Measurements from ENCODE around the gene NFIA.

Gene NFIA

DNA sequence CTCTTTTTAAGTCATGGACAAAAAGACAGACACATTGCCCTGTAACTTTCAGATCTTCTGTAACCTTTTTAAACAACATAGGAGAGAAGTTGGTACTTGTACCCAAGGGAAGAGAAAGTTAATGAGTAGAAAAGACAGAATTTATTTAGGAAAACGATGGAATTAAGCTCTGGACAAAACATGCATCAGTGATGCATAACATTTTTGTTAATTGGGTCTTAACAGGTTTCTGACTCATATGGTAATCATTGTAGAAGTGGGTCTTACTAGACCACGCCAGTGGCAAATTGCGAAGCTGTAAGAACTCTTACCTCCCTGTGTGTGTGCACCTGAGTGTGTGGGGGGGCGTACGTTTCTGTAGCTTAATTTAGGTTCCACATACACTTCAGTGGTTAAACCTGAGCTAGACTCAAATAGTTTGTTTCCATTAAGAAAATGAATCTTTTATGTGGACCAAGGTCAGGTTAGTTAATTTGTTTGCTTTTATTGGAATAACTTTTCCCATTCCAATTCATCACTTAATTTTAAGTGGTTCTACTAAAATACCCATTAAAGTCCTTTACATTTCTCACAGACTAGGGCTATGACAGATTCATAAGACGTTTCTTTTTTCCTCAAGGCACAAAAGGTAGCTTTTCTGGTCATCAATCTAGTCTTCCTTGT, 48.1 kb downstream of the NFIA start:
- no peak for DNase-seq (ENCODE audit: low spot score)

DNA sequence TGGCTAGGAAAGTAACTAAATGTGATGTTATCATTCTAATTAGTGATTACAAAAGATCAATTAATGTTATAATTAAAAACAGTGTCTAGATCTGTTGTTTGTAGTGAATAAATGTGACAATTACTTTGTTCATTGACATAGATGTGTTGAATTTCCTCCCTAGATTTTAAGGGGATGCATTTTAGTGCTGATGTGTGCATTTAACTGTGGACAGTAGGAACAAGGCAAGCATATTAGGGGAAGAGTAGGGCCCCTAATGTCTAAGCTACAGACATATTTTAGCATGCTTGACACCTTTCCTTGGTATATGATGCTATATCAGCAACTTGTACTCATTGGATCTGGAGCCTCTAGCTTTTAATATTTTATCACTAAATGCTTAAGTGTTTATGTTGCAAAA, 48.9 kb downstream of the NFIA start:
- DNase-seq (ENCODE audit: low spot score), result no peak

DNA sequence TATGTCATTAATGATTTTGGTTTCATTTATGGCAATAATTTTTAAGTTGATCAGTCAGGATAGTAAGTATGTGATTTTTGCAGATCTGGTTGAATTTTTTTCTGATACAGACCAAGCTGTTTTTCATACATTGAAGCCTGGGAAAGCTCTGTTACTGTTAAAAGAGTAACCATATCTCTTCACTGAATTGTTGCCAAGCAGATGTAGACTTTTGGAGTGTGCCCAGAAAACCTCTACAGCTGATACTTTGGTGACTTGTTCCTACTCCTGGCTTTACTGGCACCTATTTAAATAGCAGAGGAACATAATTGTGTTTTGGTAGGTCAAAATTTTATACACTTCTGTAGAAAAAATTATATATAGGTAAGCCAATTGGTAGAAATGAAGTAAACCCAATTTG, 49.4 kb downstream of the NFIA start:
- DNase-seq (ENCODE audit: low spot score), result no peak

DNA sequence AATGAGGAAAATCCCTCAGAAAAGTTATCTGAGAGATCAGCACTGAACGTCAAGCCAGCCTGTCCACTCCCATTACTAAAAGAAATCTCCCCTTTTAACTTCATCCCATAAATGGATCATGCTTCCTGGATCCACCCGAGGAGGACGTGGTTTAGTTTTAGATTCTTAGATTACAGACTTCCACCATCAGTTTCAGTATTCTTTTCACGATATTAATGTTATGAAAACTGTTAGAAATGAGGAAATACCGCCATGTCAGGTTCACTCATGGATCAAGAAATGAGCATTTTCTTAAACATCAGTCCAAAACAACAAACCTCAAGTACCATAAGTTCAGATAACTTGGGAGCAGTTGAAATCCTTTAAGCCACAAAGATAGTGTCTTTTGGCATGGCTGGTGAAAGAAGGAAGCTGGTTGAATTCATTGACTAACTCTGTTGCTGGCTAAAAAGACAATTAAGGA, 49.8 kb downstream of the NFIA start:
- no peak for DNase-seq (ENCODE audit: low spot score)

DNA sequence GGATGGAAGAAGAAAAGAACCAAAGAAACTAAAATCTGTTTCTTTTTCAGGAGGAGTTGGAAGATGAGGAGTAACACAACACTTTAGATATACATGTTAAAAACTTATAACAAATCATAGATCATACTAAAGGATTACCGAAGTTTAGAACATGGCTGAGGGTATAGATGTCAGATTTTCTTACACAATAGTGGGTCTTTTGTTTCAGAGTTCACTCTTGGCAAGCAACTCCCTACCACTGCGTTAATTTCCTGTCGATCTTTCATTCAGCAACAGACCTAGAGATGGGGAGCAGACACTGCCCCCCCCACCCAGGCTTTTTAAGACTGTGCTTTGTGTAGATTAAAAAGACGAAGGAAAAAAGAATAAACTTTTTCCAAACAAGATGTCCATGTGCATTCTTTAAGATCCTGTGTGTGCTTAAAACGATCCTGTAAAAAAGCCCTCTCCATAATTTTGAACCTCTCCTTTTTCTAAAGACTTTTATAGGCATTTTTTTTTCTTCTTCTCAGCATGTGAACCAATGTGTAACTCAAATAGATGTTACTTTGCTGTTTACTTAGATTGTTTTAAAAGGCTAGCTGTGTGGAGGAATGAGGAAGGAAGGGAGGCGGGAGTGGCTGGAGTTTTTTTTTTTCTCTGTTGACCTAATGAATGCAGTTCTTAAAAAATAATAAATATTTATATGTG, 50.4 kb downstream of the NFIA start:
- no peak for DNase-seq (ENCODE audit: low spot score)

DNA sequence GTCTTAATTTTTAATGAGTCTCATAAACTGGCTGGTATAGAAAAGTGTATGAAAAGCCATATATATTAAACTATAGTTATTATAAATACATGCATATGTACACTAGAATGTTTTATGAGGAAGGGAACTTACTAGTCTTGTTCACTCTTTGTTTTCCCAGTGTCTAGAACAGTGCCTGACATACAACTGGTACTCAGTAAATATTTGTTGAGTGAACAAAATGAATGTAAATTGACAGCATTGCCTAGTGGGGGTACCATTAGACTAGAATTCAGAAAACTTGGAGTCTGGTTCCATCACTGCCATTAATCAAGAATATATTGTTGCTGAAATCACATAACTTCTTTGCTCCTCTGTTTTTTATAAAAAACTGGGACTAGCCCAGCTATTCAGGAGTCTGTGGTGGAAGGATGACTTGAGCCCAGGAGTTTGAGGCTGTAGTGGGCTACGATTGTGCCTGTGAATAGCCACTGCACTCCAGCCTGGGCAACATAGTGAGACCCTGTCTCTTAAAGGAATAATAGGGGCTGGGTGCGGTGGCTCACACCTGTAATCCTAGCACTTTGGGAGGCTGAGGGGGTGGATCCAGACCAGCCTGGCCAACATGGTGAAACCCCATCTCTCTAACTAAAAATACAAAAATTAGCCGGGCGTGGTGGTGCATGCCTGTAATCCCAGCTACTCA, 51.1 kb downstream of the NFIA start:
- DNase-seq (ENCODE audit: low spot score), result no peak

DNA sequence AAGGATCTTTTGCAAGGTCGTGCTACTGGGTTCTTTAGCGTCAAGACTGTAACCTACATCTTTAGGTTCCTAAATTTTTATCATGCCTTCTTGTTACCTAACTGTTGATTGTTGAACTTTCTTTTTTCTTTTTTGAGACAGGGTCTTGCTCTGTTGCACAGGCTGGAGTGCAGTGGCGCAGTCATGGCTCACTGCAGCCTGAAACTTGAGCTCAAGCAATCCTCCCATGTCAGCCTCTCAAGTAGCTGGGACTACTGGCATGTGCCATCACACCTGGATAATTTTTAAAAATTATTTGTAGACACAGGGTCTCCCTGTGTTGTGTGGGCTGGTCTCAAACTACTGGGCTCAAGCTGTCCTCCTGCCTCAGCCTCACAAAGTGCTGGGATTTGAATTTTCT, 52.9 kb downstream of the NFIA start:
- no peak for DNase-seq (ENCODE audit: low spot score)

DNA sequence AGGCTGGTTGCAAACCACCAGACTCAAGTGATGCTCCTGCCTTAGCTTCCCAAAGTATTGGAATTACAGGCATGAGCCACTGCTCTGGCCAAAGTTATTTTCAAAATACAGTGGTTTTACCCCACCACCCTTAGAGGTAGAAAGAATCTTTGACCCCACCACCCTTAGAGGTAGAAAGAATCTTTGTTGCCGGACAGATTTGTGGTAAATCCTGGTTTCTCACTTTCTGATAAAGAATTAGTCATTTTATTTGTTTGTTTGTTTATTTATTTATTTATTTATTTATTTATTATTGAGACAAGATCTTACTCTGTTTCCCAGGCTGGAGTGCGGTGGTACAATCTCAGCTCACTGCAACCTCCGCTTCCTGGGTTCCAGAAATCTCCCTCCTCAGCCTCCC, 55.9 kb downstream of the NFIA start:
- DNase-seq (ENCODE audit: low spot score), result no peak

DNA sequence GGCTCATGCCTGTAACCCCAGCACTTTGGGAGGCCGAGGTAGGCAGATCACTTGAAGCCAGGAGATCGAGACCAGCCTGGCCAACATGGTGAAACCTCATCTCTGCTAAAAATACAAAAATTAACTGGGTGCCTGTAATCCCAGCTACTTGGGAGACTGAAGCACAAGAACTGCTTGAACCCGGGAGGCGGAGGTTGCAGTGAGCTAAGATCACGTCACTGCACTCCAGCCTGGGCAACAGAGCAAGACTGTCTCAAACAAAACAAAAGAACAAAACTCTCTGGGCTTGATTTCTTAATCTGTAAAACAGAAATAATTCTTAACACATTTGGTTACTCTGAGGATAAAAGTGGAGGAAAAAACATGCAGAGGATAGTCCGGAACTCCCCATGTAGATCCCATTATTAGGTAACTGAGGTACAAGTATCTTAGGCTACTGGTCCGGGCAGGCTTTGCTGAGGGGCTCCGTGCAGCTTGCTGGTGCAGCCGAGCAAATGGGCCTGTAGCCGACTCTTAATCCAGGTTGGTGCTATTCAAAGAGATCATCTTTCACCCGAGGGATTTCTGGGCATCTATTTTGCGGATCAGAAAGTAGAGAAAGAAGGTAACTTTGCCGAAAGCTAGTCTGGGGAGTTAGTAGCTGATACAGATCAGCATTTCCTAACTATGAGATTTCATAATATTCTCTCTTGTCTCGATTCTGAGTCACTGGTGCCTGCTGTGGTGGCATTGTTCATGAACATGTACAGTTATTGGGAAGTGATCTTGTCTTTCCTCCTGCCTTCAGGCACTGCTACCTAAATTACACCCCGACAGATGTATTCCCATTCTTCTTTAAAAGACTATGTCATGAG, 56.8 kb downstream of the NFIA start:
- no peak for DNase-seq (ENCODE audit: low spot score)

DNA sequence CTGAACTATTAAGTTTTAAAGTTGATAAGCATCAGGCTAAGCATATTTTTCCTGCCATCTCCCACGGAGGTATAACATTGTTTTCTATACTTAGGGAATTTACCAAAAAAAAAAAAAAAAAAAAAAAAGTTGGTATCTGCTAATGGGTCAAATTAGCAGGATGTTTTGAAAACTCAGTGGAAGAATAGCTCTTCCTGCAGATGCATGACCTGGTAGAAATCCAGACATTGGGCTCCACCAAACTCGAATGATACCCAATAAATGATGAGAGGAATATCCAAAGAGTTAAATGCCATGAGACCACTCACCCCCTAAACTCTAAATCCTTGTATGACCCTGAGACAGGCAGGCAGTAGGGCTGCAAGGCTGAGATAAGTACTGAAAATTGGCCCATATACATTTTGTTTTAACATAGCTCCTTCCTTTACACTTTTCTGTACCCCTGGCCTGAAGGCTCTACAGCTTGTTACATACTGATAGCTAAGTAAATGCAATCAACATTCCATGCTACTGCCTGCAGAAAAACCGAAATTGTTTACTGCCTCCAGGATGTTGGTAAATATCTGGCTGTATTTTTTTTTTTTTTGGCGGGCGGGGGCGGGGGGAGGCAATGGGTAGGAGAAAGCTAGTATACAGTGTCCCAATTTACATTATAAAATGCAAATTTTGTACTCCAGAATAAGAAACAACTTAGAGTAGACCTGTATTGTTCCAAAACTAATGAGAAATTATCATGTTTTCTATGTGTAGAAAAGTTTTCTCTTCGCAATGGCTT, 57.6 kb downstream of the NFIA start:
- no peak for DNase-seq (ENCODE audit: low spot score)

DNA sequence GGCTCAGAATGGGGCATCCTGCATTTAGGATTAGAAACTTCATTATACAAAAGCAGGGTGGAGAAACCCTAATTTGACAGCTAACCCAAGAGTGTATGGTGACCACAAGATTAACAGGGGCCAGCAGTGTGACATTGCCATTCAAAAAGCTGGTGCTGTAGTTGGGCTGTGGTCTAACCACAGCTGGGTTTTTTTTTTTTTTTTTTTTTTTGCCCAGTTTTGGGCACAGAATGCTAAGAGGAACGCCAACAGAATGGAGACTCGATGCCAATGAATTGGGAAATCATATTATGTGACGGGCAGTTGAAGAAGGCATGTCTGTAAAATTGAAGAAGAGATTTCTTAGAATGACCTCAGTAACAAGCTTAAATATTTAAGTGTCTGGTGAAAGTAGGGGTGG, 58.4 kb downstream of the NFIA start:
- DNase-seq (ENCODE audit: low spot score), result no peak

DNA sequence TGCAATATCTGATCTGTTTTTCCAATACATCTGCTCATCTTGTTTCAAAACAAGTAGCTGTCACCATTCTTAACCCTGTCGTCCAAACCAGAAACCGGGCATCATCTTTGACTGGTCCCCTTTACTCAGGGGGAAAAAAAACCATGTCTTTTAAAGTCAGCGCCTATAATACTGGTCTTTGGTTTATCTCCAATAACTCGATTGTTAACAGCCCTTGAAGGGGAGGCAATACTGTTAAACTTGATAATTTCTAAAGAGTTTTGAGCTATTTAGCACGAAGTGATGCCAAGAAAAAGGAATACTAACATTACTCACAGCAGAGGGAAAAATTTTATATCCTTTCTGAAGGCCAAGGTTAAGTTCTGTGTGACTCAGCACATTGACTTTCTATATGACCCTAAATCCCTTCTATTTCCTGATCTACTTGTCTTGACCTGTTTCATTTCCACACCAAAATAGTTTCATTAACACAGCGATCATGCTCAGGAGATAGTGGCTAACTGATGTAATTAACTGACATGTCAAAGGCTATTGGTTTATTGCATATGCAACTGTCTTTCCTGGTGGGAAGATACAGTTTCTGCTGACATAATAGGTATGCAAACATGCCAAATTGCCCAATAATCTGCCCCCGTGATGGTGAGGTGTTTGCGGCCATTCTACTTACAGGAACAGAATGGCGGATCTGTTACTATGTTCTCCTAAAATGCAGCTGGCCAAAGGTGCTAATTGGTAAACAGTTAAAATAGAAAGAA, 59.1 kb downstream of the NFIA start:
- no peak for DNase-seq (ENCODE audit: low spot score)

DNA sequence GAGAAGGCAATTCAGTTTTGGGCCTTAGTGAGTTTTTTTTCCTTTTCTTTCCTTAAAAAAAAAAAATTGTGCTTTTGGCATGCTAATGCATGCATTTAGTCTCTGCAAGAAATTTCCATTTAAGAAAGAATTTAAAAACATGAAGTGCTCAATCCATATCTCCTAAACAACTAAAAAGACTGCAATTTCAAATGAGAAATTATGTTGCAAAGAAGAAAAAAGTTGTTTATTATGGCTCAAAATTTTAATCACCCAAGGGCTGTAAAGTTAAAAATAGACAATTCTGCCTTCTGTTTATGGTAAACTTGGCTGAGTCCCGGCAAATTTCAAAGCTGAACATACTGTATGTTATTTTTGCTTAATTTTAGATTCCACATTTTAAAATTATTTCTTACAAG, 59.7 kb downstream of the NFIA start:
- DNase-seq (ENCODE audit: low spot score), result no peak

DNA sequence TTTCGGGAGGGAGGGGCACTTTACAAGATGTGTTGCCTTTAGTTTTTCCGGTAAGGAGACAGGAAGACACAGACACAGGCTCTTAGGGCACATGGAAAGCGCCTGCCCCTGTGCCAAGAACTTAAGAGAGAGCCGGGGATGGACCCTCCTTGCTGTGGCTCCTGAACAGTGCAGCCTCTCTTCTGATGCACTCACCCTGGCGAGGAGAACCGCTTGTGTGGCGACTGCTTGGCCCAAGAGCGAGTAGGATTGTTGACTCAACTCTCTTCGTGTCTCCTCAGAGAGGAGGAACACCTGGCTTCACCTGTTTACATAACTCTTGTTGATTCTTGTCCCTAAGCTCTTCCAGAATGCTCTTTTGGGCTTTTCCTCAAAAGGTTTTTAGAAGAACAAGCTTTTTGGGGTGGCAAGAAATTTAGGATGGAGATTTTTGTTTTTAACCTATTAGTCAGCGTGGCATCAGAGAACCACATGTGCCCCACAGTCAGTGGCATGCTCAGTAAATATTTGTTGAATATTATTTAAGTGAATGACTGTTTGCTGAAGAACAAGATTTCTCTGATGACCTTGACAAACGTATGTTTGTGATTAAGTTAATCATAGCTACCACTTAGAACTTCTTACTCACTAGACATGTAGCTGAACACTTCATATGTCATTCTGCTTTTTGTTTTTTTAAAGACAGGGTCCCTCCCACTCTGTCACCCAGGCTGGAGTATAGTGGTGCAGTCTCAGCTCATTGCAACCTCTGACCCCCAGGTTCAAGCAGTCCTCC, 60.6 kb downstream of the NFIA start:
- no peak for DNase-seq (ENCODE audit: low spot score)

DNA sequence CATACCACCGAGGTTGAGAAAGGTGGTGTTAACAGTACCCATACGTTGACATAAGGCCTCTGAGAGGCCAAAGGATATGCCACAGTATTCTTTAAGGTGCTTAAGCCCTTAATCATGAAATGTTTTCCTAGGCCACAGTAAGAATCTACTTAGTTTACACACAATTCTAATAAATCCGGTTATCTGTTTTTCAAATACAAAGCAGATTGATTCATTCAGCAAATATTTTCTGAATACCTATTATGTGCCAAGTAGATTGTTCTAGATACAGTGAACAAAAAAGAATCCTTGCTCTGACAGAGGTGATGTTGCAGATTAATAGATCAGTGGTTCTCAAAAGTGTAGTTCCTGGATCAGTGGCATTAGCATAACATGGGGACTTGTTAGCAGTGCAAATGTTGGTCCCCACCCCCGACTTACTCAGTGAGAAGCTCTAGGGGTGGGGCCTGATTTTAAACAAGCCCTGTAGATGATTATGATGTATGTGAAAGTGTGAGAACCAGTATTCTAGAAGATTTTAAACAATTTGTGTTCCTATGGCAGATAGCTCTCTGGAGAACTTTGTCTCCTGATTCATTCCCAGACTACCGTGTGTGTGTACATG, 61.6 kb downstream of the NFIA start:
- no peak for DNase-seq (ENCODE audit: low spot score)

DNA sequence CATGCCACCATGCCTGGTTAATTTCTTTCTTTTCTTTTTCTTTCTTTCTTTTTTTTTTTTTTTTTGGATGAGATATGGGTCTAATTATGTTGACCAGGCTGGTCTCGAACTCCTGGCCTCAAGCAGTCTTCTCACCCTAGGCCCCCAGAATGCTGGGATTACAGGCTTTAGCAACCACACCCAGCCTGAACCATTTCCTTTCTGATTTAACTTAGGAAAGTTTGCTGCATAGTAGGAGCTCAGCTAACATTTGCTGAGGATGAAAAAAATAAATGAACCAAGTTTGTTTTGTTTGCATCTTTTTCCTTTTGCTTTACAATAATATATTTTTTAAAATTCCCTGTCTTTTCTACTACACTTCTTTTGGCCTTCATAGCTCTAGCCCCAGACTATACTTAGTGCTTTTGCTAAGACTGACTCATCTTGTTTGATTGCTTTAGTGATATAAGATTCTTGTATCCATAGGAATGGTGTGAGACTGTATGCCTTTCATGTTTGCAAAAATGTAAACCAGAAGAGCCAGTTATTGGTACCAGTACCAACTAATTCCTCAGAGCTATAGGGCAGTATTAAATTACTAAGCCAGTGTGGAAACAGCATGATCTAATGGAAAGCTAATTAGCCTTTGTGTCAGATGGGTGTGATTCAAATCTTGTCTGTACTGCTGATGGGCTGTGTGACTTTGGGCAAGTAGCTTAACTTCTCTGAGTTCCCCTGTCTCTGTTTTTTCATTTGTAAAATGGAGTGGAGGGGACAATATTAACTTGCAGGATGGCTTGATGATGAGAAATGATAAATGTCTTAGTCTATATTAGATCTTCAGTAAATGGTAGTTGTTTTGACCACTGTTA, 66.9 kb downstream of the NFIA start:
- DNase-seq (ENCODE audit: low spot score), result no peak

DNA sequence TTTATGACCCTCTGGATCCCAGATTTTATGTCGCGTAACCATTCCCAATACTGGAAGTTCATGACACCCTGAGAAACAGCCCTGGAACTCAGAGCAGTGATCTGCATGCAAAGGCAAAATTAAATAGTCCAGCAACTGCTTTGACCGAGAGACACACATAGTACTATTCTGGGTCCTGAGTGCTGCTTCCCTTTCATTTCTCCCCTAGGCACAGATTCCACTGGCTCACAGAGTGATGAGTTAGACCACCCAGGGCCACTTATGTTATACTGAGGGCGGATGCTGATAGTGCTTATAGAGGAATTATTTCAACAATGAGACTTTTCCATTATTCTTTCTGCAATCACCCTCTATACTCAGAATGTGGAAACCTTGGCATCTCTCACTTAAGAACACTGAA, 69.2 kb downstream of the NFIA start:
- DNase-seq (ENCODE audit: low spot score), result no peak

DNA sequence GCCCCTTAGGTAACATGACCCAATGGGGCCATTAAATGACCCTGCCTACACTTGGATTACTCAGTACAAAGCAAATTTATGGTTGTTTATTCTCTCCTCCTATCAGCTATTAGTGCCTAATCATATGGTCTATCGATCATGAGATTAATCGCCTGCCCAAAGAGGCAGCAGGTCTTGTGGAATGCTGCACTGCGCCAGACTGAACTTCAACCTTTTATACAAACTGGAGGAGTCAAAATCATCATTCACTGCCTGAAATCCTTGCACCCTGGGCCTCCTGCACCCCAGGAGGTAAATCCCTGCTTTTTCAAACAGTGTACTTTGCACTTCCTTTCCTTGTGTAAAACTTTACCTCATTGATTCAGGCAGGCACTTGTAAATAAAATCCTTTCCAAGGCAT, 69.7 kb downstream of the NFIA start:
- DNase-seq (ENCODE audit: low spot score), result no peak
